Astrocyte of the hippocampus (primary cell): Measurements from ENCODE around the gene RFTN1.

Experiments
- DNase-seq: peaks from one replicate; pipeline ENCODE4 v3.0.0; 2011; ENCODE audit warnings: low read depth, low spot score

The RFTN1 gene

DNA sequence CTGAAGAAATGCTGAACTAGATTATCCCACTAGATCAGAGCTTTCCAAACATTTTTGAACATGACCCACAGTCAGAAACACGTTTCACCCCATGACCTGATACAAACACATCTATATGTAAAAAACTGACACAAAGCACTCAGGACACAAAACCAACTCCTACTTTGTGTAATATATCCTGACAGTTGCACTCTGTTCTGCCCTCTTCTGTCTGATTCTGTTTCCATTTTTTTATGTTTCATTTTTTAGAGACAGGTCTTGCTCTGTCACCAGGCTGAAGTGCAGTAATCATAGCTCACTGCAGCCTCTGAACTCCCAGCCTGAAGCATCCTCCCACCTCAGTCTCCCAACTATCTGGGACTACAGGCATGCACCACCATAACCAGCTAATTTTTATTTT lies 15.8 kb upstream of the RFTN1 start:
- DNase-seq: no peak

DNA sequence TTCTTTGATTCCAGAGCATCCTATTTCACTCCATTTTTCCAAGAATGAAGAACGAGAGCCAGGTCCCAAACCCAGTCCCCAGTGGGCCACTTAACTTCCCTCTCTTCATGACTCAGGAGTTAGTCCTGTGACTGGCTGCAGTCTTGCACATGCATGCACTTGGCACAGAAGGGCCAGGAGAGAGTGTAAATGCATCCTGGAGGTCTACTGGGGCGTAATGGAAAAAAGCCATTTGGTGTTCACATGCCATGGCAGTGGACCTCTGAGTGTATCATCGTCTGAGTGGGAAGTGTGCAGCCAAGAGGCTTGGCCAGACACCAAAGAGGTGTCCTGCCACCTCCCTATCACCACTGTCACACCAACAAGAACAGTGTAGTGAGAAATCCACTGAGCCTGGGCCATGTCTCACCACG lies 15.1 kb upstream of the RFTN1 start:
- no peak for DNase-seq

- no peak for DNase-seq
Observed at GRCh38 chr3:16528106-16528505, 14.6 kb upstream of the RFTN1 start.

DNA sequence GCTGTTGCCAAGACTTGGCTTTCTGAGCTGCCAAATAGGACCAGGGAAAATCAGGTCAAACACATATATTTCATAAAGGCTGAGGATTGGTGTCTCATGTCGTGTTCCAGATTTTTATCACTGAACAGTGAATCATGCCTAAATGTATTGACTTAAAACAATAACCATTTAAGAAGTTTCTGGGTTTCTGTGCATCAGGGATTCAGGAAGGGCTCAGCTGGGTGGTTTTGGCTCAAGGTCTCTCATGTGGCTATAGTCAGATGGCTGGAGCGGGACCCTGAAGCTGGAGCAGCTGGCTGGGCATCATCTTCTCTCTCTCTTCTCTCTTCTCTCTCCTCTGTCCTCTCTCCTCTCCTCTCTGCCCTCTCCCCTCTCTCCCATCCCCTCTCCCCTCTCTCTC lies 10.7 kb upstream of the RFTN1 start:
- no peak for DNase-seq

DNA sequence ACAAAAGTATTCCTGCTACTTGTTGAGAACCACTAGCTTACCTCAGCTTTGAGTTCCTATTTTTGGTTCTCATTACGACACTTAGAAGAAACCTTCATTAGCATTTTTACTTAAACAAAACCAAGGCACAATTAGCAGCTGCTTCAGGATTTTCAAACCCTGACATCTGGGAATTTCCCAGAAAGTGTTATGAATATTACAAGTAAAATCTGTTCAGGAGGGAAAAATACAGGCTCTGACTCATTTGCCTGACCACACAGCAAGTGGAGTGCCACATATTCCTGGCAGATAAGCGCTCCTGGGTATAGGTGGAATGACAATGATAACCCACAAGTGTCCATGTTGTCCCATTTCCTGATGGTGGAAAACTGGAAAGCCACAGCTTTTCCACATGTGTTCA lies 10.3 kb upstream of the RFTN1 start:
- DNase-seq: no peak

DNA sequence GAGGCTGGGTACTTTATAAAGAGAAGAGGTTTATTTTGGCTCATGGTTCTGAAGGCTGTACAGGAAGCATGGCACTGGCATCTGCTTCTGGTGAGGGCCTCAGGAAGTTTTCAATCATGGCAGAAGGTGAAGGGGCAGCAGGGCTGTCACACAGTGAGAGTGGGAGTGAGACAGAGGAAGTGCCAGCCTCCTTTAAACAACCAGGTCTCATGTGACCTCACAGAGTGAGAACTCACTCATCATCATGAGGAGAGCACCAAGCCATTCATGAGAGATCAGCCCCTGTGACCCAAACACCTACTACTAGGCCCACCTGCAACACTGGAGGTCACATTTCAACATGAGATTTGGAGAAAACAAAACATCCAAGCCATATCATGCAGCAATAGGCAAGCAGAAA lies 9.3 kb upstream of the RFTN1 start:
- no peak for DNase-seq

DNA sequence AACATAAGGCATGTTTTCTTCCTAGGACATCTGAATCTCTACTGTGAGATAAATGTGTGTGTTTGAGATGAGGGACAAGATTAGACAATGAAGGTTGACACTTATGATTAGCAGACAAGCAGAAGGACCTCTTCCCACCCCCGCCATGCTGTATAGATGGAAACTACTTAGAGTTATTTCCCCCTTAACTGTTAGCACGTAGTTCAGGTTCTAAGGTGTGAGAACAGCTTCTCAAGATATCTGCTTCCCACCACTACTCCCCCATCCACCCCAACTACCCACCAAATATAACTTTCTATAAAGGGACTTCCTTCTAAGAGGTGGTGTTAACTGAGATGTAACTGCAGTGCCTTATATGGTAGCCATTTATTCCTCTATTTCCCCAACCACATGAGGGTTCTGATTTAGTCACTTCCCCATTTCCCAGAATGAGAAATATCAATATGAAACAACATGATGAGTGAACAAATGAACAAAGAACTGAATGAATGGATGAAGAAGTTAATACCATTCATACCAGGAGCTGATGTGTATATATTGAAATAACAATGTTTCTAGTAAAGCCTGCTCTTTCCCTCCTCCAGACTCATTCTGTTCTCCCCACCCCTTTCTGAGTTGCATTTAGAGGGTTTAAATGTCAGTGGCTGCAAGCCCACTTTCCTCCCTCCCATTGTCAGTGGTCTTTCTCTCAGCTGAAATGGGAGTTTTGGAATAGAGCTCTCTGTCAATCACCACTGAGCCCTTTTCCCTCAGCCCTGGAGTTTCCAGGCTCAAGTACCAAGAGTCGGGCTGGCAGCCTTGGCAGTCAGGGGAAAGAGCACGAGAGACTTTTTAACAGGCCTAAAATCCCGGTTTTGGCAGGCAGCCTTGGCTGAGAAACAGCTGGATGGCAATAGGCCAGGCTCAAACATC lies 7.7 kb upstream of the RFTN1 start:
- no peak for DNase-seq

DNA sequence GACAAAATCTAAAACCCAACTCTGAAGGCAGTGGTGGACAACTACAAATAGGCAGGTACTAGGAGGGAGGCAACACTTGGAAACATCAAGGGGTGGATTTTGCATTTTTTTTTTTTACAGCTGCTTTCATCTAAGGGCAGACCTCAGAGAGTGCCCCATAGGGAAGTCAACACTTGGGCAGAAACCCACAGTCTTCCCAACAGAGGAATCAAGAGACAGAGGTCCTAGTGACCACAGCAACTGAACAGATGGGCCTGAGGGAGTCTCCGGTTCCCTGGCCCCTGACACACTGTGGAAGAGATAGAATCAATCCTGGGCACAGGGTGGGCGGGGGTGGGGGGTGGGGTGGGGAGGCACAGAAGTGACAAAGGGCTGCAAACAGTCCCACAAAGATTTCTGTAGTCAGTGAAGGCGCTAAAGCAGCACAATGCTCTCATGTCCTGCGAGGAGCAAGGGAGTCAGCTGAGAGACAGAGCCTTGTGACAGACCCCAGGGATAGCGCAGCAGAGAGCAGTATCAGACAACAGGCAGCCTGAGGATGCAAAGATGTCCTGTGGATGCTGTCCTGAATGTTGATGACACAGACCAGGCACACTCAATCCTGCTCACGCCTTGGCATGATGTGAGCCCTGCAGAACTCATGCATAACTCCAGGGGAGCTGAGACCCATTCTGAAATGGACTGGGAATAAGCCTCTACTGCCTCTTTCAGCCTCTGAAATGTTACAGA lies 6.9 kb upstream of the RFTN1 start:
- DNase-seq: no peak

DNA sequence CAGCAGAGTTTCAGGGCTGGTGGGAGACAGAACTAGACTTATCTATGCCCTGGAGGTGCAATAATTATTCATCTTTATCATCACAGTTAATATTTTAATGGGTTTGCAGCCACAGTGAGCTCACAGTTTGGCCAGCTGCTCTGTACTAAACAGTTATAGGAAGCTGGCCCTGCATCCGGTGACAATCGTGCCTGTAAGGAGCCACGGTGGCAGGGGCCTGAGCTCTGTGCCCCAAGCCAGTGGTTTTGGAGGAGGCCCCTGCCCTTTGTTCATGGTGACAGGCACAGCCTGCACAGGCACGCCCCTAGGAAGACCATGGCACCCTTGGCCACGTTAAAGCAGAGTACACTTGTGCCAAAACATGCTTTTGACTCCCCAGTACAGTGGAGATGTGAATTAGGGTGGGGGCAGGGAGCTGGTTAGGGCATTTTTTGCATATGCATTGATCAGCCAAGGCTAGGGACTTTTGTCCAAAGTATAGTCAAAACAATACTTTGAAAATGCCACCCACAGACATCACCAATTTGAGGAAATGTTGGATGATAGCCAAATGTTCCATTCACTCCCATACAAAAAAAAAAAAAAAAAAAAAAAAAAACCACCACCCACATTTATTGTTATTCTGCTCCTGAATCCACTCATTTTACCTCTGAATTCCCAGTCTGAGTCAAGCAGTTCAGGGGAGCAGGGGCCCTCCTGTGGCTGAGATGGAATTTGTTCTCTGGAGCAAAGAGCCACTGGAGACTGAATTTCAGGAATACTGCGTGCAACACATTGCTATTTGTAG lies 3.4 kb upstream of the RFTN1 start:
- peak; percentile 85 for DNase-seq

- DNase-seq: no peak
Observed at GRCh38 chr3:16515885-16516420, 2.5 kb upstream of the RFTN1 start.

- DNase-seq: no peak
Observed at GRCh38 chr3:16514755-16515353, 1.4 kb upstream of the RFTN1 start.

DNA sequence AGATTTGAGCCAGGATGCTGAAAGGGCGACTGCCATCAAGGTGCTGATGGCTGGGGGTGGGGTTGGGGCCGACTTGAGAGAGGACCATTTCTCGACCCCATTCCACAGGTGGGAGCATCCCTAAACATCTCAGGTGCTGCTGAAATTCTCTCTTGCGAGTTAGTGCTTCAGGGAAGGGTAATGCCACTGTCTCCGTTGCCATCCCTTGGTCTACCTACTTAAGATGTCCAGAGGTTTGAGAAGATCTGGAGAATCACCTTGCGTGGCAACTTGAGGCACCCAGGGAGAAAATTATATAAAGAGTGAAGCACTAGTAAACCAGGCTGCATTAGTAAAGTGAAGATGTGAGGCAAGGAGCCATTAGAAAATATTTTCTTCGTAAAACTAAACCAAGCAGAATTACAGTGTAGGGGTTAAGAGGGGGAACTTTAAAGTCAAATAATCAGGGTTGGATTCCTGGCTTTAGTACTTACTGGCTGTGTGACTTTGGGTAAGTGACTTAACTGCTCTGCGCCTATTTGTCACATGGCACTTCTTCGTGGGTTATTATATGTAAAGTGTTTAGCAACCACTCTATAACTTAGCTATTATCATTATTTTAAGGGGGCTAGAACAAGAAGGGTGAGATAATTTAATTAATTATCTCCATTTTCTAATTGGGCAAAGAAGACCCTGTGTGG lies 662 bp upstream of the RFTN1 start:
- DNase-seq: no peak

DNA sequence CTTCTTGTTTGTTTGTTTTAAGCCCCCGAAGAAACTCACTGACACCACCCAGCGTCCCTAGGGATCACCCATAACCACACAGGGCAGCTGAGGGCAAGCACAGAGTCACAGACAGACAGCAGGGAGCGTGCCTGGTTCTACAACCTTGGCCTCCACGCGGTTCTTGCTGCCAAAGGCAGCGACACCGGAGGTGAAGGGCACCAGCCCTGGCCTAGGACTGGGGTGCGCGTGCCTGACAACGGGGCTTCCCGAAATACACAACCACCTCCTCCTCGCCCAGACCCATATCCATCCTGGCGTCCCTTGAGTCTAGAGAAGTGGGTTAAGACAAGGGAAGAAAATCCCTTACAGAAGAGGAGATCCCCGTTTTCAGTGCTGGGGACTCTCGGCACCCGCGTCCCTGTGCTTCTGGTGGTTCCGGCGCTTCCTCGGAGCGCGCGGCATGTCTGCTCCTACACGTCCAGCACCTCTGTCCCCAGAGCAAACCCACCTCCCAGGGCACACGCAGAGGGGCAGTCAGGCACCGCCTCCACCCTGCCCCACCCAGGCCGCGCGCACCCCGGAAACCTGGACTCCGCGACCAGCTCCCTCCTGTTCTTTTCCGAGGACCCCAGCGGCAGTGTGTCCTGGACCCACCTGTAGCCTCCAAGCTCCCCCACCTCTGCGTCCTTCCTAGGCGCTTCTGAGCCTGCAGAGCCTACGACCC lies 911 bp downstream of the RFTN1 start:
- peak; percentile 57 for DNase-seq

DNA sequence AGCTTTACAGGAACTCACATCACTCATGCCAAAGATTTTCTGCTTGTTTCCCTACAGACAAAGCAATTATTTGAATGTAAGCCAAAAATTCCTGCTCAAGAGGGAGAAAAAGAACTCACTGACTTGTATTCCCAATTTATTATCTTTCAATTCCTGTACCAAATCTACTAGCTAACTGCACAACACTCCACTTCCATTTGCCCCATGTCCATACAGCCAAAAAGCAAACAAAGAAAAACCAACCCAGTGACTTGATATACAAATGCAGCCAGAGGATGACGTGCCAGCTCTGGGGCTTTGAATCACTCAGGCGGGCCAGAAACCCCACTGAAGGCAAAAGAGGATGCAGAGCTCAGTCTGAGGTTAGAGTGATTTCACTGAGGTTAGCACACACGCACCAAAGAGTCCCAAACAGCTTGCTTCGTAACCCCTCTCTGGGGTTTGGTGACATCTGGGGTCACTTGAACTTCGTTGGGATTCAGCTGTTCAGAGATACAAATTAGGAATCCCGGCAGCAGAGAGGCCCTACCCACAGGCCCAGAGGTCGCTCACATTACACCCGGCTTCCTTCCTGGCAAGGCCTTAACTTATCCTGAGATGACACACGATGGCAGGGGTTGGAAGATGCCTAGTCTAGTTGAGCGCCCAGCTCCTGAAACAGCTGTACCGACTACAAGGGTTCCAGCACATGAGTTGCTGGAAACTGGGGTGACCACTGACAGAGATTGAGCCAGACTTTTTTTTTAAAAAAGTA lies 1.6 kb downstream of the RFTN1 start:
- DNase-seq: peak; percentile 91

- DNase-seq: no peak
Observed at GRCh38 chr3:16510620-16511319, 2.7 kb downstream of the RFTN1 start.

GRCh38 chr3:16509721-16510619 lies 3.5 kb downstream of the RFTN1 start:
- DNase-seq: no peak

GRCh38 chr3:16508591-16508995 lies 4.9 kb downstream of the RFTN1 start:
- peak; percentile 66 for DNase-seq

- no peak for DNase-seq
Observed at GRCh38 chr3:16508243-16508578, 5.3 kb downstream of the RFTN1 start.
